ENCODE data around the gene DHRSX. TPM values are rescaled to one million over a fixed set of nuclear protein-coding genes. Genes with fewer than 3 reads are reported as not detected.

The DHRSX gene
- total RNA-seq, 2 donors from 2014 or later: 14.8 to 46.5 TPM

- H3K27ac ChIP-seq: peak overlapping the region in 1 of 4 donors; percentile 22
- DNase-seq: peak in 2 of 4 donors; percentile 11 to 23
- WGBS, 2 donors: 42 to 44% methylated on average over 11 to 12 of the region's 12 CpGs
These were observed 90.3 kb downstream of the DHRSX start for GRCh38 chrX:2410279-2411020.

GRCh38 chrX:2409796-2410195 lies 91.0 kb downstream of the DHRSX start:
- Histone ChIP-seq H3K36me3 (replicated peaks in 1 of 2; ENCODE audit: insufficient read depth in 1 of 2, low read depth in 2 of 2) (peaks cover 3 to 7% of the 10 kb centered on the region in 2 donors), H3K27ac (no peak overlapping the region), H3K4me1 (peaks cover 16% of the 10 kb centered on the region), H3K9me3 (peaks cover 0 to 7% (median 0%) of the 10 kb centered on the region in 3 donors), H3K27me3 (no peaks in the 10 kb centered on the region), H3K4me3 (no peak overlapping the region)
- intact Hi-C loops (cut with DNase I): no loop called here
- TF ChIP-seq CTCF (IDR thresholded peaks at IDR 0.05): no peak
- no peak for TF ChIP-seq POLR2A (IDR thresholded peaks at IDR 0.05)
- no peak for DNase-seq
- WGBS, 2 donors: 91 to 94% methylated on average over 8 of the region's 8 CpGs
- no peak for ATAC-seq

More at GRCh38 chrX:2410279-2411020, 90.3 kb downstream of the DHRSX start:
- Histone ChIP-seq H3K36me3 (replicated peaks in 1 of 2; ENCODE audit: insufficient read depth in 1 of 2, low read depth in 2 of 2) (peaks cover 3 to 7% of the 10 kb centered on the region in 2 donors), H3K9me3 (peaks cover 0 to 7% (median 0%) of the 10 kb centered on the region in 3 donors), H3K4me3 (no peak overlapping the region), H3K4me1 (peaks cover 16% of the 10 kb centered on the region), H3K27me3 (no peaks in the 10 kb centered on the region)
- peak; percentile 68 for ATAC-seq
- intact Hi-C loops (cut with DNase I): no loop called here
- no peak for TF ChIP-seq CTCF (IDR thresholded peaks at IDR 0.05)
- TF ChIP-seq POLR2A (IDR thresholded peaks at IDR 0.05): no peak

GRCh38 chrX:2408856-2409255 lies 91.9 kb downstream of the DHRSX start:
- no peak for ATAC-seq
- Histone ChIP-seq H3K9me3 (peaks cover 0 to 7% (median 0%) of the 10 kb centered on the region in 3 donors), H3K36me3 (replicated peaks in 1 of 2; ENCODE audit: insufficient read depth in 1 of 2, low read depth in 2 of 2) (peaks cover 3 to 7% of the 10 kb centered on the region in 2 donors), H3K27me3 (no peaks in the 10 kb centered on the region), H3K4me1 (peaks cover 16% of the 10 kb centered on the region), H3K27ac (no peak overlapping the region), H3K4me3 (no peak overlapping the region)
- intact Hi-C loops (cut with DNase I): no loop called here
- 86 to 89% methylated on average over 9 of the region's 9 CpGs for WGBS, 2 donors
- TF ChIP-seq POLR2A (IDR thresholded peaks at IDR 0.05) (no peak), CTCF (IDR thresholded peaks at IDR 0.05) (no peak)
- no peak for DNase-seq

- intact Hi-C loops (cut with DNase I): no loop called here
- no peak for TF ChIP-seq CTCF (IDR thresholded peaks at IDR 0.05)
- TF ChIP-seq POLR2A (IDR thresholded peaks at IDR 0.05): no peak
- 95 to 96% methylated on average over 14 of the region's 14 CpGs for WGBS, 2 donors
These were observed 93.8 kb downstream of the DHRSX start for GRCh38 chrX:2406891-2407518.

More at GRCh38 chrX:2406891-2407518, 93.8 kb downstream of the DHRSX start:
- peaks cover 0 to 7% (median 0%) of the 10 kb centered on the region in 3 donors for H3K9me3 ChIP-seq
- no peaks in the 10 kb centered on the region for H3K27me3 ChIP-seq
- ATAC-seq (no peak), DNase-seq (no peak)
- H3K36me3 ChIP-seq (replicated peaks in 1 of 2; ENCODE audit: insufficient read depth in 1 of 2, low read depth in 2 of 2): peaks cover 3 to 7% of the 10 kb centered on the region in 2 donors
- no peak overlapping the region for H3K27ac ChIP-seq
- H3K4me3 ChIP-seq: no peak overlapping the region
- H3K4me1 ChIP-seq: peaks cover 16% of the 10 kb centered on the region
